Activated CD4-positive, alpha-beta T cell treated with anti-CD3 and anti-CD28 coated beads, Interleukin-2, amount 50 U/mL, for 1 hour (primary cell): ENCODE measurements around the gene EXOC4.
"Not testable (repeated sequence)": the region's sequence is repeated elsewhere in the genome, so short reads cannot be mapped to it uniquely, and the experiment has no call there.

Experiments
- DNase-seq: peaks from one replicate; pipeline ENCODE4 v3.0.0-alpha.2; 2020

Gene EXOC4

GRCh38 chr7:133252858-133253518, at the start of gene EXOC4:
Gene EXOC4, plus strand, starts transcription at chr7:133253078.
- peak; percentile 86 for DNase-seq

- DNase-seq = no peak
Measured at GRCh38 chr7:133203490-133203889, 49.4 kb upstream of the EXOC4 start.

- DNase-seq = no peak
Measured at GRCh38 chr7:133207687-133208086, 45.2 kb upstream of the EXOC4 start.

GRCh38 chr7:133210817-133211216, 42.1 kb upstream of the EXOC4 start:
- not testable (repeated sequence) for DNase-seq

- not testable (repeated sequence) for DNase-seq
Measured at GRCh38 chr7:133213772-133214171, 39.1 kb upstream of the EXOC4 start.

- DNase-seq = no peak
Measured at GRCh38 chr7:133217773-133218172, 35.1 kb upstream of the EXOC4 start.

GRCh38 chr7:133230591-133231194, 22.2 kb upstream of the EXOC4 start:
- DNase-seq = peak; percentile 31

GRCh38 chr7:133233142-133233541, 19.7 kb upstream of the EXOC4 start:
- DNase-seq = no peak

- DNase-seq = no peak
Measured at GRCh38 chr7:133234961-133235875, 17.7 kb upstream of the EXOC4 start.

GRCh38 chr7:133237545-133237944, 15.3 kb upstream of the EXOC4 start:
- no peak for DNase-seq

GRCh38 chr7:133240302-133240701, 12.6 kb upstream of the EXOC4 start:
- no peak for DNase-seq

GRCh38 chr7:133246558-133246957, 6.3 kb upstream of the EXOC4 start:
- no peak for DNase-seq

GRCh38 chr7:133248901-133249300, 4.0 kb upstream of the EXOC4 start:
- DNase-seq = no peak

- DNase-seq = no peak
Measured at GRCh38 chr7:133252506-133252857, 396 bp upstream of the EXOC4 start.

GRCh38 chr7:133253519-133253875, 619 bp downstream of the EXOC4 start:
- DNase-seq = no peak

- DNase-seq = no peak
Measured at GRCh38 chr7:133255486-133255885, 2.6 kb downstream of the EXOC4 start.

GRCh38 chr7:133258174-133258573, 5.3 kb downstream of the EXOC4 start:
- no peak for DNase-seq

- DNase-seq = no peak
Measured at GRCh38 chr7:133265821-133266220, 12.9 kb downstream of the EXOC4 start.

GRCh38 chr7:133268355-133268754, 15.5 kb downstream of the EXOC4 start:
- DNase-seq = no peak

- no peak for DNase-seq
Measured at GRCh38 chr7:133272336-133272735, 19.5 kb downstream of the EXOC4 start.

GRCh38 chr7:133273227-133273626, 20.3 kb downstream of the EXOC4 start:
- DNase-seq = no peak

- no peak for DNase-seq
Measured at GRCh38 chr7:133274265-133274664, 21.4 kb downstream of the EXOC4 start.

GRCh38 chr7:133275008-133275407, 22.1 kb downstream of the EXOC4 start:
- no peak for DNase-seq
